GM23338 (cell line): ENCODE results near the gene ACYP2. TPM values are rescaled to one million over a fixed set of nuclear protein-coding genes. Genes with fewer than 3 reads are reported as not detected.
"Not testable (repeated sequence)": the region's sequence is repeated elsewhere in the genome, so short reads cannot be mapped to it uniquely, and the experiment has no call there.

ENCODE experiments used
- ATAC-seq: fragments of 200-7000 bp; cut with Tn5 transposase; 3 replicates; pipeline ENCODE4 v1.9.1; 2020
- DNase-seq: peaks from one replicate; pipeline ENCODE4 v3.0.0-alpha.2; 2015; ENCODE audit warnings: low spot score
- H2AFZ ChIP-seq: fragments of 200-600 bp; sonication (generic); 2 replicates; pipeline ENCODE4 v1.8.0; 2016; ENCODE audit warnings: antibody characterized with exemption, mild to moderate bottlenecking, moderate library complexity
- H3F3A ChIP-seq: fragments of 200-600 bp; sonication (generic); replicated peaks from 2 replicates; pipeline ENCODE4 v1.8.0; 2017; ENCODE audit warnings: antibody characterized with exemption, mixed run types, low read depth
- H3K27ac ChIP-seq: fragments of 200-600 bp; sonication (generic); 2 replicates; pipeline ENCODE4 v1.6.1; 2016; ENCODE audit warnings: low read depth
- H3K27me3 ChIP-seq: fragments of 200-600 bp; sonication (generic); 2 replicates; pipeline ENCODE4 v1.8.0; 2016; ENCODE audit warnings: mild to moderate bottlenecking, mixed run types, moderate library complexity; ENCODE audit not compliant: insufficient read depth
- H3K36me3 ChIP-seq: fragments of 200-600 bp; sonication (generic); 2 replicates; pipeline ENCODE4 v1.8.0; 2016; ENCODE audit warnings: mild to moderate bottlenecking; ENCODE audit not compliant: insufficient read depth
- H3K4me1 ChIP-seq: fragments of 200-600 bp; sonication (generic); 2 replicates; pipeline ENCODE4 v1.8.0; 2016; ENCODE audit warnings: mild to moderate bottlenecking, moderate library complexity; ENCODE audit not compliant: insufficient read depth
- H3K4me2 ChIP-seq: fragments of 200-600 bp; sonication (generic); 2 replicates; pipeline ENCODE4 v1.7.1; 2017; ENCODE audit warnings: mixed run types
- H3K4me3 ChIP-seq: fragments of 200-600 bp; sonication (generic); 2 replicates; pipeline ENCODE4 v1.6.1; 2016; ENCODE audit warnings: mixed run types
- H3K79me2 ChIP-seq: fragments of 200-600 bp; sonication (generic); replicated peaks from 2 replicates; pipeline ENCODE4 v1.8.0; 2017; ENCODE audit warnings: mild to moderate bottlenecking; ENCODE audit not compliant: insufficient read depth
- H3K9me2 ChIP-seq: fragments of 200-600 bp; sonication (generic); 2 replicates; pipeline ENCODE4 v1.8.0; 2017; ENCODE audit not compliant: insufficient read depth
- H4K20me1 ChIP-seq: fragments of 200-600 bp; sonication (generic); replicated peaks from 2 replicates; pipeline ENCODE4 v1.8.0; 2017; ENCODE audit warnings: mild to moderate bottlenecking; ENCODE audit not compliant: insufficient read depth
- H3K27ac Mint-ChIP-seq: 2 replicates; pipeline ENCODE4 v1.8.0; 2020; ENCODE audit warnings: inconsistent platforms, mild to moderate bottlenecking, moderate library complexity, mixed read lengths
- H3K27me3 Mint-ChIP-seq: 3 replicates; pipeline ENCODE4 v1.8.0; 2022; ENCODE audit warnings: low read depth, mild to moderate bottlenecking, moderate library complexity, mixed read lengths, inconsistent platforms; ENCODE audit not compliant: insufficient read depth, poor library complexity
- H3K36me3 Mint-ChIP-seq: 3 replicates; pipeline ENCODE4 v1.8.0; 2021; ENCODE audit warnings: low read depth, mild to moderate bottlenecking, inconsistent platforms, moderate library complexity, mixed read lengths
- H3K4me1 Mint-ChIP-seq: 3 replicates; pipeline ENCODE4 v1.8.0; 2020; ENCODE audit warnings: mild to moderate bottlenecking, inconsistent platforms, mixed read lengths
- H3K4me3 Mint-ChIP-seq: 3 replicates; pipeline ENCODE4 v1.8.0; 2021; ENCODE audit warnings: moderate library complexity, mild to moderate bottlenecking, inconsistent platforms, mixed read lengths
- H3K9me3 Mint-ChIP-seq: 3 replicates; pipeline ENCODE4 v1.8.0; 2020; ENCODE audit warnings: moderate library complexity, mild to moderate bottlenecking, inconsistent platforms, mixed read lengths
- CREB1 ChIP-seq: fragments of 250-450 bp; sonication (Bioruptor Pico); IDR thresholded peaks from 2 replicates; pipeline ENCODE4 v1.5.0; 2020; ENCODE audit warnings: low read depth, mild to moderate bottlenecking, moderate library complexity
- ETS1 ChIP-seq: IDR thresholded peaks from 2 replicates; pipeline ENCODE4 v1.6.1; 2016; ENCODE audit warnings: antibody characterized with exemption
- EZH2 ChIP-seq: fragments of 200-600 bp; sonication (generic); IDR thresholded peaks from one replicate; pipeline ENCODE4 v1.8.0; 2017; ENCODE audit warnings: antibody characterized with exemption, mild to moderate bottlenecking, low read depth; ENCODE audit not compliant: unreplicated experiment
- STAT1 ChIP-seq: IDR thresholded peaks from one replicate; pipeline ENCODE4 v1.6.1; 2016; ENCODE audit warnings: antibody characterized with exemption; ENCODE audit not compliant: unreplicated experiment
- ZNF331 ChIP-seq: fragments of 250-450 bp; sonication (Bioruptor Pico); IDR thresholded peaks from 2 replicates; pipeline ENCODE4 v1.5.0; 2020; ENCODE audit warnings: low read depth, mild to moderate bottlenecking, moderate library complexity
- ZNF462 ChIP-seq: fragments of 250-450 bp; sonication (Bioruptor Pico); IDR thresholded peaks from 2 replicates; pipeline ENCODE4 v1.5.0; 2020; ENCODE audit warnings: mild to moderate bottlenecking, moderate library complexity
- polyA plus RNA-seq: library from polyadenylated mRNA; unstranded; fragments of >200 nt; fragmentation: Nextera tagmentation; extraction: Ambion mirVana; gene quantifications from 2 replicates; pipeline ENCODE4 v1.2.1, GENCODE V29; 2016
- total RNA-seq: library from RNA; depleted of rRNA; stranded (reverse); fragments of >200 nt; shearing (Covaris generic); gene quantifications from 2 replicates; pipeline ENCODE4 v1.2.3, GENCODE V29; 2014
- TF ChIP-seq, protein P1 (sequence below), 2 experiments: fragments of 200-600 bp in 1 of 2; sonication (generic) in 1 of 2; conservative IDR thresholded peaks; 2 replicates each; pipeline versions ENCODE4 v1.5.1 to v1.6.1; 2016 to 2017; ENCODE audit warnings: antibody characterized with exemption in 2 of 2, low read depth in 2 of 2, mild to moderate bottlenecking in 2 of 2, moderate library complexity in 1 of 2

The ACYP2 gene
- total and polyA plus RNA-seq, 2 experiments from 2014 or later = 2.3 to 15.5 TPM

DNA sequence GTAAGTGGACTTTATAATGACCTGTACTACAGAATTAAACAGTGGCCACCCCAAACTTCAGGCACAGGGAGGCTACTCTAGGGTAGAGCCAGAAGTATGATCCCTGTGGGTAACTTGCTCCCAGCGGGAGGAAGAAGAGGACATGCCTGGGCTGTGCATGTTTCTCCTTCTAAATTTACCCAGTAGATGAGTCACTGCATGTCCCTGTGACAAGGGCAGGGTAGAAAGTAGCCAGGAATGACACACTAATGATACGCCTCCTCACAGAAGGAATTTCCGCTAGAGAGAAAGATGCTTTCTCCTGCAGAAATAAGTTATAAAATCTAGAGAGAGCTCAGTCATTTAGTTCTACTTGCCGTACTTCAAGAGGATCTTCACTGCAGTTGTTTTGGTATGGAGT is 7.5 kb downstream of the ACYP2 start (continued):
- TF ChIP-seq ZNF331 (CRISPR knock-in tag) = no peak
- TF ChIP-seq STAT1 = no peak
- no peak for TF ChIP-seq ETS1
- TF ChIP-seq CREB1 (CRISPR knock-in tag) = no peak

DNA sequence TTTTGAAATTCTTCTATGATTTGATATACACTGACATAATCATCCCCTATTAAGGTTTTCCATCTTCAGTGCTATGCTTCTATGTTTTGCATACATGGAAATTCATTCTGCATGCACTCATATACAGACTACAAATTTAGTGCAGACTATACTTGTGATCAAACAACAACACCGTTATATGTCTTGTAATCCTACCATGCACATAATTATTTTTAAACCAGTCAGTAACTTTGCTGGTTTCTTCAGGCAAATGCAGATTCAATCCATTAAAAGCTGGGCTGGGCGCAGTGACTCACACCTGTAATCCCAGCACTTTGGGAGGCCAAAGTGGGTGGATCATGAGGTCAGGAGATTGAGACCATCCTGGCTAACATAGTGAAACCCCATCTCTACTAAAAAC is 11.8 kb downstream of the ACYP2 start:
- not testable (repeated sequence) for H3K4me1 ChIP-seq, H3K9me3 Mint-ChIP-seq, H3K4me2 ChIP-seq, H3K4me3 Mint-ChIP-seq, H3F3A ChIP-seq, H3K4me3 ChIP-seq, H3K27ac ChIP-seq, H3K4me1 Mint-ChIP-seq, H2AFZ ChIP-seq, H3K27me3 Mint-ChIP-seq, H3K27ac Mint-ChIP-seq, H3K36me3 Mint-ChIP-seq, H3K36me3 ChIP-seq, DNase-seq, H3K79me2 ChIP-seq, ATAC-seq, H4K20me1 ChIP-seq, H3K9me2 ChIP-seq, H3K27me3 ChIP-seq

DNA sequence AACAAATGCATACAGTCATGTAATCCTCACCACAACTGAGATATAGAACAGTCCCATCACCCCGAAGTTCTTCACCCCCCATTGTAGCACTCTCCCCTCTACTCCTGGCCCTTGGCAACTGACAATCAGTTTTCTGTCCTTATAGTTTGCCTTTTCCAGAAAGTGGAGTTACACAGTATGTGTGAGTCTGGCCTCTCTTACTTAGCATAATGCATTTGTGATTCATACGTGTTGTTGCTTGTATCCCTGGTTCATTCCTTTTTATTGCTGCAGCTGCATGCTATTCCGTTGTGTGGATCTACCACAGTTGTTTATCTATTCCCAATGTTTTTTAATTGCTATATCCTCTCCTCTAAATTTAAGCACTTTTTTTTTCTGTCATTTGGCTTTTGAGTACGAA is 17.6 kb downstream of the ACYP2 start:
- H3K27ac ChIP-seq = no peak overlapping the region
- no peaks in the 10 kb centered on the region for H3K36me3 ChIP-seq
- no peak overlapping the region for H3K4me2 ChIP-seq
- H2AFZ ChIP-seq = no peak overlapping the region
- H3K4me3 Mint-ChIP-seq = no peak overlapping the region
- H4K20me1 ChIP-seq = no peaks in the 10 kb centered on the region; the same call in 1 of the 2 replicates
- ATAC-seq (no peak), DNase-seq (no peak)
- H3K9me2 ChIP-seq = no peaks in the 10 kb centered on the region
- no peaks in the 10 kb centered on the region for H3K79me2 ChIP-seq
- no peaks in the 10 kb centered on the region for H3K4me1 ChIP-seq
- no peaks in the 10 kb centered on the region for H3K27me3 Mint-ChIP-seq
- no peaks in the 10 kb centered on the region for H3K36me3 Mint-ChIP-seq
- H3K27ac Mint-ChIP-seq = no peak overlapping the region
- H3K4me3 ChIP-seq = no peak overlapping the region
- no peaks in the 10 kb centered on the region for H3F3A ChIP-seq
- H3K9me3 Mint-ChIP-seq = no peaks in the 10 kb centered on the region
- H3K27me3 ChIP-seq = no peaks in the 10 kb centered on the region
- H3K4me1 Mint-ChIP-seq = no peaks in the 10 kb centered on the region
- TF ChIP-seq, protein P1, sequence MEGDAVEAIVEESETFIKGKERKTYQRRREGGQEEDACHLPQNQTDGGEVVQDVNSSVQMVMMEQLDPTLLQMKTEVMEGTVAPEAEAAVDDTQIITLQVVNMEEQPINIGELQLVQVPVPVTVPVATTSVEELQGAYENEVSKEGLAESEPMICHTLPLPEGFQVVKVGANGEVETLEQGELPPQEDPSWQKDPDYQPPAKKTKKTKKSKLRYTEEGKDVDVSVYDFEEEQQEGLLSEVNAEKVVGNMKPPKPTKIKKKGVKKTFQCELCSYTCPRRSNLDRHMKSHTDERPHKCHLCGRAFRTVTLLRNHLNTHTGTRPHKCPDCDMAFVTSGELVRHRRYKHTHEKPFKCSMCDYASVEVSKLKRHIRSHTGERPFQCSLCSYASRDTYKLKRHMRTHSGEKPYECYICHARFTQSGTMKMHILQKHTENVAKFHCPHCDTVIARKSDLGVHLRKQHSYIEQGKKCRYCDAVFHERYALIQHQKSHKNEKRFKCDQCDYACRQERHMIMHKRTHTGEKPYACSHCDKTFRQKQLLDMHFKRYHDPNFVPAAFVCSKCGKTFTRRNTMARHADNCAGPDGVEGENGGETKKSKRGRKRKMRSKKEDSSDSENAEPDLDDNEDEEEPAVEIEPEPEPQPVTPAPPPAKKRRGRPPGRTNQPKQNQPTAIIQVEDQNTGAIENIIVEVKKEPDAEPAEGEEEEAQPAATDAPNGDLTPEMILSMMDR (conservative IDR thresholded peaks at IDR 0.05; ENCODE audit: low read depth in 2 of 2) = no peak
- TF ChIP-seq CREB1 (CRISPR knock-in tag) (no peak), EZH2 (no peak), ZNF462 (CRISPR knock-in tag) (no peak), ETS1 (no peak)
